ENCODE results near the gene SF1. TPM values are rescaled to one million over a fixed set of nuclear protein-coding genes. Genes with fewer than 3 reads are reported as not detected.

SF1 gene
- total RNA-seq, 2 experiments from 2014 or later, result 1,632 to 1,657 TPM

DNA sequence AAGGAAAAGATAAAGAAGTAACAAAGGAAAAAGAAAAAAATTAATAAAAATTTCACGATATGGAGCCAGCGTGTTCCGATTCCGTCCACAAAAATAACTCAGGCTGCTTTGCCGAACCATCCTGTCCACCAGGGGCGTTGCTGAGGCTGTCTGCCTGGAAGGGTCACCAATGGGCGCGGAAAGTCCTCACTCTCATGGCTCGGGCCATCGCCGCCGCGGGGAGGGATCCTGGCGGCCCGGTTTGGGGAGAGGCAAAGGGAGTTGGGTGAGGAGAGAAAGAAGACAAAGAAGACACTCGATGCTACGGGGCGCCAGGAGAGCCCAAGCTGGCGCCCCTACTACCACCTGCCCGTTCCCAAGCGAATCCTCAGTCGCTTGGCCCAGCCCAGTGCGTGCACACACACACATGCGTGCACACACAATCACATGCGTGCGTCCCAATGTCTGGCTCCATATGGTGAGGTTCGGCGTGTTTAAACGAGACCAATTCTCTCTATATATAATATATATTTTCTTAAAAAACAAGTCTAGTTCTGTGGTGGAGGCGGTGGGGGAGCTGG is 13.0 kb downstream of the SF1 start:
- ChIA-PET POLR2A (interaction anchor here (2.3 to 15.0 kb wide), 3 partner anchors 10 to 94 kb away, joined by 8 to 634 read pairs (median 363); partner anchors contain the start of genes RASGRP2 and SF1), CTCF (interaction anchor here (1.7 kb wide), 1 partner anchor 22 kb away, joined by 5 read pairs; the partner anchor contains the start of gene RASGRP2)
- Mint-ChIP-seq H3K4me3 (peak overlapping the region; percentile 86), H3K9me3 (no peaks in the 10 kb centered on the region), H3K36me3 (ENCODE audit: low read depth) (peaks cover 95% of the 10 kb centered on the region), H3K27me3 (no peaks in the 10 kb centered on the region), H3K27ac (peak overlapping the region; percentile 85), H3K4me1 (ENCODE audit: low read depth) (peaks cover 87% of the 10 kb centered on the region)
- no peak for ATAC-seq (ENCODE audit: poor library complexity)
- no peak overlapping the region for H3K4me3 ChIP-seq (ENCODE audit: low read length)
- peaks cover 89% of the 10 kb centered on the region for H3K36me3 ChIP-seq (ENCODE audit: insufficient read depth, low read length)
- H3K27me3 ChIP-seq (ENCODE audit: control insufficient read depth in 1 of 2, insufficient read depth in 2 of 2, low read length in 2 of 2), result no peaks in the 10 kb centered on the region
- peak in 1 of 14 experiments; percentile 51 for DNase-seq
- H3K9me3 ChIP-seq (ENCODE audit: control insufficient read depth in 1 of 2, insufficient read depth in 1 of 2, low read length in 2 of 2), result no peaks in the 10 kb centered on the region
- peaks cover 100% of the 10 kb centered on the region for H3K4me1 ChIP-seq (ENCODE audit: insufficient read depth, low read length)
- peak overlapping the region in 1 of 2 donors; percentile 54 for H3K27ac ChIP-seq (ENCODE audit: low read depth in 1 of 2, low read length in 2 of 2)
- intact Hi-C loops (cut with DNase I, micrococcal nuclease), result no loop called here
- TF ChIP-seq, protein P1, sequence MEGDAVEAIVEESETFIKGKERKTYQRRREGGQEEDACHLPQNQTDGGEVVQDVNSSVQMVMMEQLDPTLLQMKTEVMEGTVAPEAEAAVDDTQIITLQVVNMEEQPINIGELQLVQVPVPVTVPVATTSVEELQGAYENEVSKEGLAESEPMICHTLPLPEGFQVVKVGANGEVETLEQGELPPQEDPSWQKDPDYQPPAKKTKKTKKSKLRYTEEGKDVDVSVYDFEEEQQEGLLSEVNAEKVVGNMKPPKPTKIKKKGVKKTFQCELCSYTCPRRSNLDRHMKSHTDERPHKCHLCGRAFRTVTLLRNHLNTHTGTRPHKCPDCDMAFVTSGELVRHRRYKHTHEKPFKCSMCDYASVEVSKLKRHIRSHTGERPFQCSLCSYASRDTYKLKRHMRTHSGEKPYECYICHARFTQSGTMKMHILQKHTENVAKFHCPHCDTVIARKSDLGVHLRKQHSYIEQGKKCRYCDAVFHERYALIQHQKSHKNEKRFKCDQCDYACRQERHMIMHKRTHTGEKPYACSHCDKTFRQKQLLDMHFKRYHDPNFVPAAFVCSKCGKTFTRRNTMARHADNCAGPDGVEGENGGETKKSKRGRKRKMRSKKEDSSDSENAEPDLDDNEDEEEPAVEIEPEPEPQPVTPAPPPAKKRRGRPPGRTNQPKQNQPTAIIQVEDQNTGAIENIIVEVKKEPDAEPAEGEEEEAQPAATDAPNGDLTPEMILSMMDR (IDR thresholded peaks at IDR 0.05), result peak; percentile 22

DNA sequence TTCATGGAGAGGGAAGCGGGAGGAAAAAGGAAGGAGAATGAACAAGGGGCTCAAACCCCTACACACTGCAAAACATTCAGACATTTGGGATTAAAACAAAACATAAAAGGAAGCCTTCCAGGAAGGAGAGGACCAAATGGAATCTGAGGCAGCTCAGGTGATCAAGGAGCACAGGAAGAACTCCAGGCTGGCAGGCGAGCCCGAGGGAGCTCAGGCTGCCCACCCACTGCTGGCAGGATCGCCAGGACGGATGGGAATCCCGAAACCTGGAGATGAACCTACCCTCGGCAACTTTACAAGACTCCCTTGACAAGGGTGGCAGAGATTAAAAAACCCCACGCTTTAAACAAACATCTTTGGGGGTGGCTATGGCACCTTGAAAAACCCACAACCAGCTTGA is 13.6 kb downstream of the SF1 start:
- ATAC-seq (ENCODE audit: poor library complexity) (no peak), DNase-seq (no peak)
- POLR2A ChIA-PET, result interaction anchor here (1.3 to 15.0 kb wide), 7 partner anchors 10 to 357 kb away, joined by 3 to 634 read pairs (median 8); partner anchors contain the start of genes EHD1, FAU, MAP4K2 and MRPL49
- Histone ChIP-seq H3K4me3 (ENCODE audit: low read length) (peak overlapping the region; percentile 24), H3K36me3 (ENCODE audit: insufficient read depth, low read length) (peaks cover 83% of the 10 kb centered on the region), H3K27me3 (ENCODE audit: control insufficient read depth in 1 of 2, insufficient read depth in 2 of 2, low read length in 2 of 2) (no peaks in the 10 kb centered on the region), H3K27ac (ENCODE audit: low read depth in 1 of 2, low read length in 2 of 2) (peak overlapping the region in 1 of 2 donors; percentile 54), H3K4me1 (ENCODE audit: insufficient read depth, low read length) (peaks cover 100% of the 10 kb centered on the region), H3K9me3 (ENCODE audit: control insufficient read depth in 1 of 2, insufficient read depth in 1 of 2, low read length in 2 of 2) (no peaks in the 10 kb centered on the region)
- TF ChIP-seq, protein P1 (IDR thresholded peaks at IDR 0.05), result no peak
- H3K4me1 Mint-ChIP-seq (ENCODE audit: low read depth), result peaks cover 90% of the 10 kb centered on the region
- intact Hi-C loops (cut with DNase I, micrococcal nuclease), result loop anchor here (1.0 kb wide), 2 partner anchors 18 to 21 kb away; no protein-coding TSS in a partner anchor
- H3K36me3 Mint-ChIP-seq (ENCODE audit: low read depth), result peaks cover 89% of the 10 kb centered on the region
- no peaks in the 10 kb centered on the region for H3K27me3 Mint-ChIP-seq
- no peaks in the 10 kb centered on the region for H3K9me3 Mint-ChIP-seq
- peak overlapping the region; percentile 86 for H3K4me3 Mint-ChIP-seq
- CTCF ChIA-PET, result interaction anchor here (1.7 to 5.9 kb wide), 2 partner anchors 21 to 22 kb away, joined by 5 to 45 read pairs; partner anchors contain the start of gene RASGRP2
- peak overlapping the region; percentile 85 for H3K27ac Mint-ChIP-seq

GRCh38 chr11:64764040-64764611 is 14.2 kb downstream of the SF1 start:
- TF ChIP-seq, protein P1 (IDR thresholded peaks at IDR 0.05), result no peak
- Histone ChIP-seq H3K4me1 (ENCODE audit: insufficient read depth, low read length) (peaks cover 100% of the 10 kb centered on the region), H3K27me3 (ENCODE audit: control insufficient read depth in 1 of 2, insufficient read depth in 2 of 2, low read length in 2 of 2) (no peaks in the 10 kb centered on the region), H3K9me3 (ENCODE audit: control insufficient read depth in 1 of 2, insufficient read depth in 1 of 2, low read length in 2 of 2) (no peaks in the 10 kb centered on the region), H3K4me3 (ENCODE audit: low read length) (peak overlapping the region; percentile 24), H3K27ac (ENCODE audit: low read depth in 1 of 2, low read length in 2 of 2) (peak overlapping the region; percentile 46 to 73), H3K36me3 (ENCODE audit: insufficient read depth, low read length) (peaks cover 77% of the 10 kb centered on the region)
- ATAC-seq (ENCODE audit: poor library complexity) (peak; percentile 45), DNase-seq (peak in 12 of 14 experiments; percentile 41 to 86 (median 64))
- H3K36me3 Mint-ChIP-seq (ENCODE audit: low read depth), result peaks cover 83% of the 10 kb centered on the region
- CTCF ChIA-PET, result interaction anchor here (5.9 kb wide), 1 partner anchor 20 kb away, joined by 45 read pairs; the partner anchor contains the start of gene RASGRP2
- peak overlapping the region; percentile 85 for H3K27ac Mint-ChIP-seq
- H3K4me1 Mint-ChIP-seq (ENCODE audit: low read depth), result peaks cover 90% of the 10 kb centered on the region
- intact Hi-C loops (cut with DNase I, micrococcal nuclease), result loop anchor here (1.0 kb wide), 2 partner anchors 18 to 21 kb away; no protein-coding TSS in a partner anchor
- no peaks in the 10 kb centered on the region for H3K9me3 Mint-ChIP-seq
- H3K27me3 Mint-ChIP-seq, result no peaks in the 10 kb centered on the region
- H3K4me3 Mint-ChIP-seq, result peak overlapping the region; percentile 86
- POLR2A ChIA-PET, result interaction anchor here (0.7 to 15.0 kb wide), 12 partner anchors 11 to 358 kb away, joined by 3 to 634 read pairs (median 4); partner anchors contain the start of genes EHD1, FAU, MAP4K2 and MRPL49

Measured in CD4-positive, alpha-beta T cell (primary cell).